ENCODE data around the gene XRRA1. TPM values are rescaled to one million over a fixed set of nuclear protein-coding genes. Genes with fewer than 3 reads are reported as not detected.

The XRRA1 gene
- total RNA-seq, 4 donors from 2014 or later = 7.4 to 18.6 (median 14.5) TPM

- no peak for DNase-seq (ENCODE audit: low spot score)
- no peak for ATAC-seq (ENCODE audit: low FRiP score)
- TF ChIP-seq CTCF (IDR thresholded peaks at IDR 0.05) = no peak
These were observed 9.2 kb upstream of the XRRA1 start for GRCh38 chr11:74957937-74958629.

- ATAC-seq (ENCODE audit: low FRiP score) = no peak
- no peak for TF ChIP-seq CTCF (IDR thresholded peaks at IDR 0.05)
- DNase-seq (ENCODE audit: low spot score) = no peak
These were observed 7.6 kb upstream of the XRRA1 start for GRCh38 chr11:74956397-74957015.

- TF ChIP-seq CTCF (IDR thresholded peaks at IDR 0.05) = no peak
- DNase-seq (ENCODE audit: low spot score) (no peak), ATAC-seq (ENCODE audit: low FRiP score) (no peak)
These were observed 5.3 kb upstream of the XRRA1 start for GRCh38 chr11:74954199-74954598.

- TF ChIP-seq CTCF (IDR thresholded peaks at IDR 0.05) = no peak
- no peak for ATAC-seq (ENCODE audit: low FRiP score)
- no peak for DNase-seq (ENCODE audit: low spot score)
These were observed 4.6 kb upstream of the XRRA1 start for GRCh38 chr11:74953451-74953850.

GRCh38 chr11:74952752-74953151, 3.9 kb upstream of the XRRA1 start:
- TF ChIP-seq CTCF (IDR thresholded peaks at IDR 0.05) = no peak
- ATAC-seq (ENCODE audit: low FRiP score) (no peak), DNase-seq (ENCODE audit: low spot score) (no peak)

- no peak for DNase-seq (ENCODE audit: low spot score)
- TF ChIP-seq CTCF (IDR thresholded peaks at IDR 0.05) = no peak
- ATAC-seq (ENCODE audit: low FRiP score) = no peak
These were observed 2.3 kb upstream of the XRRA1 start for GRCh38 chr11:74951226-74951625.
